ENCODE measurements around the gene GAD2. TPM values are rescaled to one million over a fixed set of nuclear protein-coding genes. Genes with fewer than 3 reads are reported as not detected.

Gene GAD2
- total RNA-seq (2014; rRNA removed; shearing (Covaris generic)) = not detected in 2 replicates

DNA sequence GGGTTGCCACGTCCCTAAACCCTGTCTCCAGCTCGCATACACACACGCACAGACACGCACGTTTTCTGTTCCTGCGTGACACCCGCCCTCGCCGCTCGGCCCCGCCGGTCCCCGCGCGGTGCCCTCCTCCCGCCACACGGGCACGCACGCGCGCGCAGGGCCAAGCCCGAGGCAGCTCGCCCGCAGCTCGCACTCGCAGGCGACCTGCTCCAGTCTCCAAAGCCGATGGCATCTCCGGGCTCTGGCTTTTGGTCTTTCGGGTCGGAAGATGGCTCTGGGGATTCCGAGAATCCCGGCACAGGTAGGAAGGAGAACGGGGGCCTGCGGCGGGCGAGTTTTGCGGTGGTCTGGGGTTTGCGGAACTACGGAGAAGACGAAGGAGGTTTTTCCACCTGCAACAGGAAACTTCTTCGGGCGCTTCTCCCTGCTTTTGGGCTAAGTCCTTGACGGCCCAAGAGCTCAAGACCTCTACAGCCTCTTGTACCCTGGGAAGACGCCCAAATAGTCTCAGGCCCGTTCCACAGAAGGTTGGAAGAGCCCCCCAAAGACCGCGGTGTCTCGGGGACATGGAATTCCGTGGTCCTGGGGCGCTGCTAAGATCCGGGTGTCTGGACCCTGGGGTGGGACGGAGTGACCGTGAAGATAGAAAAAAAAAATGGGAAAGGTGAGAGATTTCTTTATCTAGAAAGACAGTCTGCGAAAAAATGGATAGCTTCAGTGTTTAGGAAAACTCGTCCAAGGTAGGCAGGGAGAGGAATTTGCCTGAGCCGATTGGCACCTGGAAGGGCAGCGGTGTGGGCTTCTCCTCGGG lies at the start of gene GAD2:
Gene GAD2 (plus strand): TSS at position 190 of the 811 bp plus-strand sequence. CDS start 36 bp downstream, at position 226.
- DNase-seq (ENCODE audit: low spot score) = no peak

DNA sequence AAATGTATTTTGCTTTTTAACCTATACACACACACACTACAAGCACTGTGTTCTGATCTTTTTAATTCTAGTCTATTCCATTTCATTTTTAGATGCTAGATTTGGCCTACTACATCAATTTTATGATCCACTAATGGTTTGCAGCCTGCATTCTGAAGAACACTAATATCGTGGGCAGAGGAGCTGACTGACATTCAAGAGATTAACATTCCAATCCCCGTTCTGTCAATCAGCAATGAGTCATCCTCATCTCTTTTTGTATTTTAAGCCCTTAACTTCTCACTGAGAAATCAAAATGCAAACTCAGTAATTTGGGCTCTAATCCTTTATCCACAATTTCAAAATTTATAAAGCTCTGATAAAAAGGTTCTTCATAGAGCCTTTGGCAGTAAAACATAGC lies 47.1 kb upstream of the GAD2 start:
- no peak for DNase-seq (ENCODE audit: low spot score)

DNA sequence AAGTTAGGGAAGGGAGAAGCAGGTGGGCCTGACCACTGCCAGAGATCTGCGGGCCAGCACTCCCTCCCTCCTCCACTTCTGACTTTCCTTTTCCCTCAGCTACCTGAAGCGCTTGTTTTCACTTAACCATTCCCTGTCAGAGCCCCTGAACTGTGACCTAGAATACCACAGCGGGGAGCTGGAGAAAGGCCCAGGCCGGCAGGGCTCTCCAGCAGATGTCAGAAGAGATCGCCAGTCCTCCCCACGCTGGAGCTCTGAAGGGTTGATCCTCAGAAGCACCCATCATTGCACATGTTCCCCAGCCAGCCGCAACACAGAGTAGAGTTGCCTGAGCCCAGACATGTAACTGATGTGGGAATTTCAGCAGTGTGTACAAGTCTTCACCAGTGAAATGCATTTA lies 44.4 kb upstream of the GAD2 start:
- DNase-seq (ENCODE audit: low spot score) = no peak

DNA sequence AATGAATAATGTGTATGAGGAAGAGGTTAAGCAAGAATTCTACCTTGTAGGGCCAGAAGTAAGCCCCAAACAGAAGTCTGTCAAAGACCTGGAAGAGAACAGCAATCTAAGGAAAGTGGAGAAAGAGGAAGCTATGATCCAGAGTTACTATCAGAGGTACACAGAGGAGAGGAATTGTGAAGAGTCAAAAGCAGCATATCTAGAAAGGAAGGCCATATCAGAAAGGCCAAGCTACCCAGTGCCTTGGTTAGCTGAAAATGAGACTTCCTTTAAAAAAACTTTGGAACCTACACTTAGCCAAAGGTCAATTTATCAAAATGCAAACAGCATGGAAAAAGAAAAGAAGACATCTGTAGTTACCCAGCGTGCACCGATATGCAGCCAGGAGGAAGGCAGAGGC lies 42.7 kb upstream of the GAD2 start:
- DNase-seq (ENCODE audit: low spot score) = no peak

DNA sequence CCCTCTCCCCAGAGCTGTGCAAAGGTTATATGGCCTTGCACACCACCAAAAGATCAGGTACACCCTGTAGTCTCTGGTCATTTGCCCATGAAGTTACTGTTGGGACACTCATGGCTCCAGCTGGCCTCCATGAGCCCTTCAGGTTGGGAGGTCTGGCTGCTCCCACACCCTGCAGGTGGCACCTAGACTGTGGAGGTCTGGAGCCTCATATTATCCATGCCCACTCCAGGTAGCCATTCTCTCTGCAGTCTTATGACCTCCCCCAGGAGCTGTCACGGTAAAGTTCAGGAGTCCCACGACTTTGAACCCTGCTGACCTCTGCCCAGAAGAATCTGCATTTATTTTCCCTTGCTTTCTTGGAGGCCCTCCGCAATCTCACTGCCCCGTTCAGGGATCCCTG lies 39.2 kb upstream of the GAD2 start:
- DNase-seq (ENCODE audit: low spot score) = no peak

DNA sequence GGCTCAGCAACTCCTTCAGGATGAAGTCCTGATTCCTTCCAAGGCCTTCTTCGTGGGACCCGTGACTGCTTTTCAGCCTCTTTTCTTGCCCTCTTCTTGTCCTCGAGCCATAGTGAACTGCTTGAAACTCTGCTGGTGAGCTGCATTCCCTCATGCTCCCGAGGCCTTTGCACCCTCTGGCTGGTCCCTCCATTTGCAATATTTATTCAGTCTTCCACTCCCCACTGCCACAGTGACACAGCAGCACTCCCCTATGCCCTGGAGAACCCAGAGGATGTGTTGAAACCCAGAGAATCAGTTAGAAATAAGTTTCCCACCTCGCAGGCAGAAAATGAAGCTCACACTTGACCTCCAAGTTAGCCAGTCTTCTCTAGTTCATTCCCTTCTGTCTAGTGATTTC lies 22.3 kb upstream of the GAD2 start:
- no peak for DNase-seq (ENCODE audit: low spot score)

DNA sequence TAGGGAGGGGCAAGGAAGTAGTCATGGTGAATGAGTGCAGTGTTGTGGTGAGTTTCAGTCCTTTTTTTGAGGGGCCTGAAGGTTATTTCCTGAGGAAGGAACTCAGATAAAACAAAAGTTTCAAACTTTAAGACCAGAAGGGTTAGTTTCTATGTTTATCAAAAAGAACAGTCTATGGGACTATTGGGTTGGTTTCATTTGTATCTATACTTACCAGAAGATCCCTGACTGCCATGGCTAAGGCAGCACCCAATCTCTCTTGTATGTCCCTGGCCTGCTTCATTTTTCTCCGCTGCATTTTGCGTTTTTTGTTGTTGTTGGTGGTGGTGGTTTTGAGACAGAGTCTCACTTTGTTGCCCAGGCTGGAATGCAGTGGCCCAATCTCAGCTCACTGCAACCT lies 19.3 kb upstream of the GAD2 start:
- no peak for DNase-seq (ENCODE audit: low spot score)

DNA sequence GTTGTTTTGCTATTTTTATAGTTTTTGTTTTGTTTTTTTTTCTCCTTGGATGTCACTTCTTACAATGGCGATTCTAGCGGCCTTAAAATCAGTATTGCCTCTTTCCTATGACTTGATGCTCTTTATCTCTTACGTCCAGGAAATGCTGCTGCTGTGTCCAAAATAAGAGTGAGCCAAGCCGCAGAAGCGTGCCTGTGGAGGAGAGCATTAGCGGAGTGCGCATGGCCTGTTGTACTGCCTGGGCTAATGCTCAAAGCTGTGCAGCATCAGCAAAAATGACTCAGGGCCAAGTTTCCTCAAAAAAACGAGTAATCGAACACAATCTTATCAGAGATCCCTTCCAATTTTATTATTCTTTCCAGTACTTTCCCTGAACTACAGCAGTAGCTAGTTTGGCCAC lies 18.5 kb upstream of the GAD2 start:
- DNase-seq (ENCODE audit: low spot score) = no peak

DNA sequence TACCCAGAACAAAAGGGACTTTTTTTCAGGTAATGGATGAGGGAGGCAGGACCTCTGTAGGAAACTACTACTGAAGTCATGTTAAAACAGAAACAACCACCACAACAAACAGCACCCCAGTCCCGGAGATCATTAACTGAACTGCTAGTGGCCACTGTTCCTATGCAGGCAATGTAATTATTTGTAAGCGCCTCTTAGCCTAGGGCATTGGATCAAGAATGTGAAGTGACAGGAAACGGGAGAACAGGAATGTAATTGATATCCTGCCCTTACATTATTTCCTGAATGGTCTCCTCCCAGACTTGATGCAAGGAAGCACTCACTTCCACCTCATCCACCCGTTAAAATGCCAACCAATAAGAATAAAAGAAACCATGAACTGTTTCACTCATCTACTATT lies 16.7 kb upstream of the GAD2 start:
- no peak for DNase-seq (ENCODE audit: low spot score)

DNA sequence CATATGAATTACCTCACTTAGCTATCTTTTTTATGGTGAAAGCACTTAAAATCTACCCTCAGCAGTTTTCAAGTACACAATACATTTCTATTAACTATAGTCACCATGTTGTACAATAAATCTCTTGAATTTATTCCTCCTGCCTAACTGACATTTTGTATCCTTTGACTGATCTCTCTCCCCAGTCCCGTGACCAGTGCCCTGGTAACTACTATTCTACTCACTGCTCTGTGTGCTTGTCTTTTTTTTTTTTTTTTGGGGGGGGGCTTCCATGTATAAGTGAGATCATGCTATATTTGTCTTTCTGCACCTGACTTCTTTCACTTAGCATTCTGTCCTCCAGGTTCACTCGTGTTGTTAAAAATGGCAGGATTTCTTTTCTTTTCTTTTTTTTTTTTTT lies 11.4 kb upstream of the GAD2 start:
- no peak for DNase-seq (ENCODE audit: low spot score)

DNA sequence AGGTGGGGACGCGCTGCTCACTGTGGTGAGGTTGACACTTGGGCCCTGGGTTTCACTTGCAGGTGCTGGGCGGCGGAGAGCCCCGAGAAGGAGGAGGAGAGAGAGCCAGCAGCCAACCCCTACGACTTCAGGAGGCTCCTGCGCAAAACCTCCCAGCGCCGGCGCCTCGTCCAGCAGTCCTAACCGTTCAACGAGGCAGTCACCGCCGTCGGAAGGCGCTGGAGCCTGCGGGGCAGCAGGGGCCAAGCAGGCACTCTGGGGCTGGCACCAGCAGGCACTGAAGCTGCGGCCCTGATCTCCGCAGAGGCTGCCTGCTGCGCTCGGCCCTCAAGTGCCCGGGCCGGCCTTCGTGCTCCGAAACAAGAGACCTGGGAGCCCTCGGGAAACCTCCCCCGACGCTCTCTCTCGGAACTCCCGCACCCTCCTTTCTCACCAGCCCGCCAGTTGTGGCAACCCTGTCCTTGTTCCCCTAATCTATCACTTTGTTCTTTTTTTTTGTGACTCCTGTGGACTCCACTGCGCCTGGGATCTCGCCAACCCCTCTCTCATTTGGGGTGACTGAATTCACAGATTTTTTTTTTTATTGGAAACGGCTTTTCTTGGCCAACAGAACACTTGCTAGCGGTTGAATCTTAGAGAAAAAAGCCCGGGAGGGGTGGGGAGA lies 4.7 kb upstream of the GAD2 start:
- no peak for DNase-seq (ENCODE audit: low spot score)

DNA sequence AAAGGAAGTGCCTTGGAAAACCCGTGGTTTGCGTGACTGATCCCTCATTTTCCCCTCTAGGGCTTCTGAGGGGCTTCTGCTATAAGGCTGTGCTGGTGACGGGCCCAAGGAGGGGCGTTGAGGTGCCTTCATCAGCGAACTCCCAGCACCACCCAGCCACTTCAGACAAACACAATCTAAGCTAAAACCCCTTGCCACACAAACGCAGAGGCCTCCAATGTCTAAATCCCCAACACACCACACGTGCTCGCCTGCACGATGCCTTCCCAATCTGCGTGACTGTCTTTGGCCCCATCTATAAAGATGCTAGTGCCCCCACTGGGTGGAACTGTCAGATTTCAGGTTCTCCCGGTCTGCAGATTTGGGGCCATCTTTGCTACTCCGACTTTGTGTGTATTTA lies 4.1 kb upstream of the GAD2 start:
- DNase-seq (ENCODE audit: low spot score) = no peak

DNA sequence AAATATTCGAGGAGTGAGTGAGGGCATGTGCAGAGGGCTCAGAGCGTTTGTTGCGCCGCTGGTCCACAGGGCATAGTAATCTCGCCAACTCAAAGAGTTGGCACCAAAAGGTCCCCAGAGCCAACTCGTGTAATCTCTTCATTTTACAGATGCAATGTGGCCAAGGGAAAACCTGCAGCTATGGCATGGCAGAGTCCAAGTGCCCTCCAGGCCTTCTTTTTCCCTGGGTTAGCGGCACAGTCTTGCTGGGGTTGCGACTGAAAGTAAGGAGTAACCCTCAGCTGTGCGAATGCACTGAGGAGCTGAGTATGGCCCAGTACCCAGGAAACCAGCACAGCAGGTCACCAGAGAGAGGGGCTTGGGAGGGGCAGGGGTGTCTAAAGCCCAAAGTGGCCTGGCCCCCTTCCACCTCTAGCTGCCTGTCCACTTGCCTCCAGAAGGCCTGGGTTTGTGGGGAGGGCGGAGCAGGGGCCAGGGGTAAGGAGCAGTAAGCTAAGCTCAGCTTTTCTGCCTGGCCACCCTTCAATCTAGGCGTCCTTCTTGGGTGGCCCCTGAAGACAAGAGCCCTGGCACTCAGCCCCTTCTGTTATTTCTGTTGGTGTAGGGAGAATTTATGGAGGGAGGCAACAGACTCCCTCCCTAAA lies 3.3 kb upstream of the GAD2 start:
- no peak for DNase-seq (ENCODE audit: low spot score)

DNA sequence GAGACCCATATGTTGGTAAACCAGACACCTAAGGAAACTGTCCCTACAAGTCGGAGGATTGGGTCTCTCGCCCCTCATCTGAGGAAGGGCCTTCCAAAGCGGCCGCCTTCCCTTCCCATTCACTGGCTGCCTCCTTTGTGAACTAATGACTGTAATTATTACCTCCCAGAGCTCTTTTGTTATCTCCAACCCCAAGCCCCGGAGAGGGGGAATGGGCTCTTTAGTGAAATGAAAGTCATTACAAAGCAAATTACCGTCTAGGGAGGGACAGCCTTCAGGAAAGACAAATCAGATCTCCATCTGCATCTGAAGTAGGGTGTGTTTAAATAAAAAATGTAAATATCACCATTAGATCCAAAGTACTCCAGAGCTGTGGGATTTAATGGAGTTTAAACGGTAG lies 2.6 kb upstream of the GAD2 start:
- DNase-seq (ENCODE audit: low spot score) = no peak

DNA sequence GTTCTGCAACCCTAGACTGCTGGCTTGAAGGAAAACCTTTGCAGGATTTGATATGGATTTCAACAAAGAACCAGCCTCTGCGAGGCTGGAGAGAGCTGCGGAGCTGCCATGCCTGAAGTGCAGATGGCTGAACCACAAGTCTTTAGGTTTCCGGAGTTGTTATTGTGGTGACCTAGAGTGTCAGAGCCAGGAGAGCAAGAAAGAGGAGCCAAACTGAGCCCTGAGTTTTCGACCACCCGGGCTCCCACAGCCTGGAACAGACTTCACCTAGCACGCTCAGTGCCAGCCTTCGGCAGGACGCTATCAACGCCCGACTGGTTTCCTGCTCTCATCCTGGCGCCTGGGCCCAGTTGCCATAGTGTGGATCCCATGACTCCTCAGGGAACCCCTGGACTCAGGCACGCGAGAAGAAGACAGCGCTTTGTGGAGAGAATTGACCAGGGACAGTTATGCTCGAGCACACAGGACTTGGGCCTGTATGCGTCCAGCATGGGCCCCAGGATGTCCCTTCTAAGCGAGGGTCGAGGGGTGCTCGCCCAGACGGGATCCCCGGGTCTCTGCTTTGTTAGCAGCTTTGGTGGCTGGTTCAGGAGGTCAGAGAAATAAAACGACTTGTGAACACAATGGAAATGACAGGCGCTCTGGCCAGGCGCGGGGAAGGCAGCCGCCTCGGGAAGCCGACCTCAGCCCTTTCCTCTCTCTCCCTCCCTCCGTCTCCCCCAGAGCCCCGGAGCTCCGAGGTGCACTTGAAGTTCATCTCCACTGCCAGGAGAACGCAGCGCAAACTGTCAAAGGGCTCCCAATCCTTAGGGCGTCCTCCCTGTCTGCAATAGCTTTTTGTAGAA lies 1.8 kb upstream of the GAD2 start:
- DNase-seq (ENCODE audit: low spot score) = no peak

DNA sequence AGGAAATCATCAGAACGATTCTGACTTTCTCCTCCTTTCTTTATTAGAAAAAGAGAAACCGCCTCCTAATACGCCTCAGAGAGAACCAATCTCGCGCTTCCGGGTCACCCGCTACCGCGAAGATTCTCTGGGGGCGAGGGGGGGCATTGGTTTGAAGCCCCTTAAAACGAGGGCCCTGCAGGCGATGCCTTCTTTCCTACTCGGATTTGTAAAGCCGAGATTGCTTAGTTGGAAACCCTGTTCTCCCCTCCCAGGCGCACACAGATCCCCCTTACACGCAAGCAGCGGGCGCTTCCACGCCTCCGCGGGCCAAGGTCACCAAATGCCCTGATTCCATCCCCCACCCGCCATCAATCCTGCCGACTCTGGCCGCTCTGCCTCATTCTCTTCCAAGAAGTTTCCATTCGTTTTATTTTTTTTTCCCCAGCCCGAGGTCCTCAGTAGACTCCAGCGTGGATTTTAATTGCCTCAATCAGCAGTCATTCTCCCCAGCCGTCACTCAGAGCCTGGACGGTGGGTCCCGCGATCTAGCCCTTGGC lies 1.1 kb upstream of the GAD2 start:
- DNase-seq (ENCODE audit: low spot score) = no peak

DNA sequence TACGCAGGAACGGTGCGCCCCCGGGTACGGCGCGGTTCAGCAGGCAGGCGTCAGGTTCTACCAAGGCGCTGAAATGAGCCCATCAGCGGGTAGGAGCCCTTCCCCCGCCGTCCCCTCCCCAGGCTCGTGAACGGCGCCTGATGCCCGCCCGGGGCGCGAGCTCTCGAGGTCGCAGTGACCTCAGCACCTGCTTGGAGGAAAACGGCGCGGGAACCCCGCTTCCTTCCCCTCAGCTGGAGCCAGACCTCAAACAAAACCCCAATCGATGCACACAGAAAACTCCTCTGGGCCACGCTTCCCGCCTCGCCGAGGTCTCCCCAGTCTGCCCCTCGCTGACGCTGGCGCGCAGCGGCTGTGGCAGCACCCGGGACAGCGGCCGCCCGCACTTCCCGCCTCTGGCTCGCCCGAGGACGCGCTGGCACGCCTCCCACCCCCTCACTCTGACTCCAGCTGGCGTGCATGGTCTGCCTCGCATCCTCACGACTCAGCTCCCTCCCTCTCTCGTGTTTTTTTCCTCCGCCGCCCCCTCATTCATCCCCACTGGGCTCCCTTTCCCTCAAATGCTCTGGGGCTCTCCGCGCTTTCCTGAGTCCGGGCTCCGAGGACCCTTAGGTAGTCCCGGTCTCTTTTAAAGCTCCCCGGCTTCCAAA lies 514 bp upstream of the GAD2 start:
- DNase-seq (ENCODE audit: low spot score) = no peak

DNA sequence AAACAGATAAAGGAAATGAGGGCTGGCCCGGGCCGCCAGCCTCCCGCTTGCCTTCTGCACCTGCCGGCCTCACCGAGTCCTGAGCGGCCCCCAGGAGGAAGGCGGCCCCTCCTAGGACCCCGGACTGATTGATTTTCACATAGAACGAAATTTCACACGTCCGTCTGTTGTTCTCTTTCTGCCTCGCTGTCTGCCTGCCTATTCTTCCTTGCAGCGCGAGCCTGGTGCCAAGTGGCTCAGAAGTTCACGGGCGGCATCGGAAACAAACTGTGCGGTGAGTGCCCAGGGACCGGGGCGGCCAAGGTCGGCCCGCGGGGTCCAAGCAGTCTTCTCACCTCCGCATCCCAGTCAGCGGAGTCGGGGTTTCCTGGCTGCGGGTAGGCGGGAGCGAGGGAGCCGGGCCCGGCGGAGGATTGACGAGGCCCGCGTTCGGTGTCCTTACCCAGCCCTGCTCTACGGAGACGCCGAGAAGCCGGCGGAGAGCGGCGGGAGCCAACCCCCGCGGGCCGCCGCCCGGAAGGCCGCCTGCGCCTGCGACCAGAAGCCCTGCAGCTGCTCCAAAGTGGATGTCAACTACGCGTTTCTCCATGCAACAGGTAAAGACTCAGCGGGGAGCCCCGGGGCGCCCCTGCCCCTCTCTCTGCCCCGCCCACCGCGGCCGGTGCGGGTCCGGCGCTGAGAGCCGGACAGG lies 967 bp downstream of the GAD2 start:
- no peak for DNase-seq (ENCODE audit: low spot score)

DNA sequence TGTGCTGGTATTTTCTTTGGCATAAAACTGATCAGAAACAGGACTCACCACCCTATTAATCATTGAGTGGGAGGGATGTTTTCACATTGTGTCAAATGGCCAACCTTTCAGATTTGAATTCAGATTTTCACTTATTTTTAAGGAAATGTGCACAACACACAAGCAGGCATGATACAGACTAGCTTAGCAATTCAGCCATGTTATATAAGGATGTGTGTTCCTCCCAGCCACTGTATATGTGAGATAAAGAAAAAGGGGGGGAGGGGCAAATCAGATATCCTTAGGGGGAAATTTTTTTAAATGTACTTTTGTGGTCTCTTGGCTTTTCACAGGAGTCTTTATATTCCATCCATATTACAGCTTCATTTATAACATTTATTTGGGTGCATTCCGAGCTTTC lies 3.1 kb downstream of the GAD2 start:
- DNase-seq (ENCODE audit: low spot score) = no peak

DNA sequence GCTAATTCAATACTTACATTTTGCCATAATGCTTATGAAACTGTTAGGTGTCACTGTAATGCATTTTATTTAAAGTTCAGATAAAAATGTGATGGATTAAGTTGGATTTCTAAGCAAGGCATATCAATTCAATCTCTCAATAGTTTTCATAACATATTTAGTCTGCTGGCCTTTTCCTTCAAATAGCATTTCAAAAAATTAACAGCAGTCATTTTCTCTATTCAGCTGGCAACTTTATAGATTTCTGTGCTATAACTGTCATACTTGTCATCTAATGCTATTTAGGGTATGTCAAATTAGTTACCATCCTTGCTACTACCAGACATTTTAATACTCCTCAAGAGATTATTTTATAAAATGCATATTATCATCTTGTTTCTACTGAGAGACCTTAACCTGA lies 4.3 kb downstream of the GAD2 start:
- no peak for DNase-seq (ENCODE audit: low spot score)

DNA sequence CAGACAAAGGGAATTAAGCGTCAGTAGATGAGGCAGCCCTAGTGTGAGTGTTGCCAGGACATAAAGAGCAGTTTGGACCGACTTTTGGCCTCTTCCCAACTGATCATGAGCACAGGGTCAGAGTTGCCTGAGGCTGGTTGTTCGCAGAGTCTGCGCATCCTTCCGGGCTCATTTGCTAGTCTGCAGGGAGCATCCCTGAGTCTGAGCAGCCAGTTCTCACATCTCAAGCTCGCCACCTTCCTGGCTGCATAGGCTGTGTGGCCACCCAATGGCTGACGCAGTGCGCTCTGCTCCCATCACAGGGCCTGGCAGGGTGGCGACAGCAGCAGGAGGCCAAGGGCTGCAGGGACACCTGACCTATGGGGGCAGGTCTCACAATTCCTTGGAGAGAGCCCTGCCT lies 5.0 kb downstream of the GAD2 start:
- no peak for DNase-seq (ENCODE audit: low spot score)

Measured in HT-29 (cell line).